Keratinocyte (primary cell): ENCODE measurements around the gene MCRIP2.

Source experiments
- EZH2 ChIP-seq: IDR thresholded peaks from one replicate; pipeline ENCODE4 v1.6.1; 2012; ENCODE audit warnings: inconsistent platforms, mild to moderate bottlenecking, low read length, moderate library complexity
- TF ChIP-seq, protein P1 (sequence below), 3 experiments: IDR thresholded peaks in 1 of 3; conservative IDR thresholded peaks in 1 of 3; optimal IDR thresholded peaks in 1 of 3; 2 replicates in 2 of 3; 3 replicates in 1 of 3; pipeline versions ENCODE3 to v1.5.1; 2011; ENCODE audit warnings: low read length in 3 of 3, mild to moderate bottlenecking in 3 of 3, moderate library complexity in 2 of 3, control low read depth in 1 of 3, inconsistent platforms in 1 of 3; ENCODE audit not compliant: insufficient read depth in 2 of 3; ENCODE audit errors: extremely low read depth in 1 of 3

- TF ChIP-seq EZH2: peak; percentile 80
- TF ChIP-seq, protein P1, sequence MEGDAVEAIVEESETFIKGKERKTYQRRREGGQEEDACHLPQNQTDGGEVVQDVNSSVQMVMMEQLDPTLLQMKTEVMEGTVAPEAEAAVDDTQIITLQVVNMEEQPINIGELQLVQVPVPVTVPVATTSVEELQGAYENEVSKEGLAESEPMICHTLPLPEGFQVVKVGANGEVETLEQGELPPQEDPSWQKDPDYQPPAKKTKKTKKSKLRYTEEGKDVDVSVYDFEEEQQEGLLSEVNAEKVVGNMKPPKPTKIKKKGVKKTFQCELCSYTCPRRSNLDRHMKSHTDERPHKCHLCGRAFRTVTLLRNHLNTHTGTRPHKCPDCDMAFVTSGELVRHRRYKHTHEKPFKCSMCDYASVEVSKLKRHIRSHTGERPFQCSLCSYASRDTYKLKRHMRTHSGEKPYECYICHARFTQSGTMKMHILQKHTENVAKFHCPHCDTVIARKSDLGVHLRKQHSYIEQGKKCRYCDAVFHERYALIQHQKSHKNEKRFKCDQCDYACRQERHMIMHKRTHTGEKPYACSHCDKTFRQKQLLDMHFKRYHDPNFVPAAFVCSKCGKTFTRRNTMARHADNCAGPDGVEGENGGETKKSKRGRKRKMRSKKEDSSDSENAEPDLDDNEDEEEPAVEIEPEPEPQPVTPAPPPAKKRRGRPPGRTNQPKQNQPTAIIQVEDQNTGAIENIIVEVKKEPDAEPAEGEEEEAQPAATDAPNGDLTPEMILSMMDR (optimal IDR thresholded peaks at IDR 0.05 in 1 of 3, IDR thresholded peaks at IDR 0.05 in 1 of 3, conservative IDR thresholded peaks at IDR 0.05 in 1 of 3; ENCODE audit: extremely low read depth in 1 of 3, insufficient read depth in 2 of 3, low read length in 3 of 3): no peak
Measured at GRCh38 chr16:693364-693763, 51.7 kb downstream of the MCRIP2 start.
